Measurements from ENCODE around the gene MIER1.
"Not testable (repeated sequence)": the region's sequence is repeated elsewhere in the genome, so short reads cannot be mapped to it uniquely, and the experiment has no call there.

MIER1 gene

DNA sequence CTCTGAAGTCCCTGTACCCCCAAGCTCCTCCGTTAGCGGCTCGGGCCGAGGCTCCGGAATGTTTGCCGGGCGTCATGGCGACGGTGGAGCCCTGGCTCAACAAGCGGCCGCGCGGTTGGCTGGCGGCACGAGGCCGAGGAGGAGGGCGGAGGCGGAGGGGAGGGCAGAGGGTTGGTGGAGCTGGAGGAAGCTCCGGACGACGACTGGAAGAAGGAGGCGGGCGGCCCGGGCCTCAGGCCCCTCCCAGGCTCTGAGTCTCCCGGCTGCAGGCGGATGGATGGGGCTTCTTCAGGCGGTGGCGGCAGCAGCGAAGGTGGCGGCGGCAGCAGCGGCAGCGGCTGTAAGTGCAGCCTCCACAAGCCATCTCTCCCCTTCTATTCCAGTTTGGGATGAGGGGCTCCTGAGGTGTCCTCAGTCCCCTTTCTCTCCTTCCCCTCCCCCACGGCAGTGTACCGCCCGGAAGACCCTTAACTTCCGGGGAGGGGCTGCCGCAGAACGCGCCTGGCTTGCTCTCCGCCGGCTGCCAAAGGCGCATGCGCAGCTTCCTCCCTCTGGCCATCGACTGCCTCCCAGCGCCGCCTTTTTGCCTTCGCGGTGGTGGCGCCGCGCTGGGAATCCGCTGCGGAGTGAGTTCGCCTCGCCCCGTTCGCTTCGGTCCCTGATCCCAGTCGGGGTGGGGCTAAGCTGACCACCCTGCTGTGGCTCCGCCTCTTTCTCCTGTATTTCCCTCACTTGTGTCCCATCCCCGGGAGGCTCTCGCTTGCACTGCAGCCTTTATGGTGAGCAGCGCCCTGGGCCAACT lies at the start of gene MIER1, which contains the start of gene DNAI4:
TSS of gene MIER1 (plus strand) at position 235 of the 802 bp plus-strand sequence. CDS start at position 274, 39 bp downstream.
TSS of gene DNAI4 (minus strand) at position 101 of the 802 bp plus-strand sequence. CDS start at position 76, 25 bp downstream.
- DNase-seq (ENCODE audit: low read depth in 2 of 2), result peak; percentile 92 to 97

DNA sequence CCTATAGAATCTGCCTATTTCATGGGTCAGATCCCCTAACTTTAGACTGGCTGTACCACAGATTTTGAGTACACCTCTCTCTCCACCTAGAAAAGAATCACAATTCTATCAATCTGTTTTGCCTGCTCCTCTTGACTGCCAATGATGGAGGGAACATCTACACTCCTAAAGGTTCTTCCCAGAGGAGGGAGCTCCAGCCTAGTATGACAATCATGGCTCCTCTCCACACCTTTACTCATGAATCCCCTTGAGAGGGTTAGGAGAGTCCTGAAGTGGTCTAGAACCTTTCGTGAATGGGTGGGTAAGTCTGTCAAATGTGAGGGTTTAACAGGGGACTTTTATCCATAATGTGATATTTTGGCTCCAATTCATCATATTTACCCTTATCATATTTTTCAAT lies 48.1 kb upstream of the MIER1 start:
- no peak for DNase-seq (ENCODE audit: low read depth in 2 of 2)

DNA sequence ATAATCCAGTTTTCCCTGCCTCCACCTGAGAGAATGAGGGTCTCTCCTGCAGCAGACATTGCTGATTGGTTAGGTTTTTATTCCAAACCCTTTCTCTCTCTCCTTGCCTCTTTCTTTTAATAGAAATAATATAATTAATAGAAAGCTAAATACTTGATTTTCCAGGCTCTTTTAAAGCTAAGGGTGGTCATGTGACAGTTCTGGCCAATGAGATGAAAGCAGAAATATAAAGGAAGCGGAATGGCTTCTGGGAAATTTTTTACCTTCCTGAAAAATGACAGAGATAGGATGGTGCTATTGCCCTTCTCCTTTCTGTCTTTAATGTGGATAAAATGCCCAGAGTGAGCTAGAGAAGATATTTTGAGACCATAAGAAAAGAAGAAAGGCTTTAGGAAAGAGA lies 35.8 kb upstream of the MIER1 start:
- DNase-seq (ENCODE audit: low read depth in 2 of 2), result no peak

DNA sequence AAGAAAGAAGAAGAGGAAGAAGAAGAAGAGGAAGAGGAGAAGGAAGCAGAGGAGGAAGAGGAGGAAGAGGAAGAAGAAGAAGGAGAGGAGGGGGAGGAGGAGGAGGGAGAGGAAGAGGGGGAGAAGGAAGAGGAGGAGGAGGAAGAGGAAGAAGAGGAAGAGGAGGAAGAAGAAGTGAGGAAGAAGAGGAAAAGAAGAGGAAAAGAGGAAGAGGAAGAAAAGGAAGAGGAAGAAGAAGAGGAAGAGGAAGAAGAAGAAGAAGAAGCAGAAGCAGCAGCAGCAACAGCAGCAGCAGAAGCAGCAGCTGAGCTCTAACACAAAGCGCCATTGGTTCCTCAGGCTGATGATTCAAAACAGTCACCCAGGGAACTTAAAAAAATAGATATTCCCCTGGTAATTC lies 34.2 kb upstream of the MIER1 start:
- DNase-seq (ENCODE audit: low read depth in 2 of 2), result no peak

DNA sequence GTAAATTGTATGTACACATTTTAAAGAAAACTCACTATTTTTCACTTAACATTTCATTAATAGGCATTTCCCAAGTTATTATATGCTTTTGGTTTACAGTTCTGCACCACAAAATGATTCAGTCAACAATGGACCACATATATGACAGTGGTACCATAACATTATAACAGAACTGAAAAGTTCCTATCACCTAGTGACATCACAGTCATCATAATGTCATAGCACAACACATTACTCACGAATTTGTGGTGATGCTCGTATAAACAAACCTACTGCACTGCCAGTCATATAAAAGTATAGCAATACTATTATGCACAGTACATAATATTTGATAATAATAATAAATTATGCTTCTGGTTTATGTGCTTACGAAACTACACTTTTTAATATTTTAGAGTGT lies 31.1 kb upstream of the MIER1 start:
- no peak for DNase-seq (ENCODE audit: low read depth in 2 of 2)

DNA sequence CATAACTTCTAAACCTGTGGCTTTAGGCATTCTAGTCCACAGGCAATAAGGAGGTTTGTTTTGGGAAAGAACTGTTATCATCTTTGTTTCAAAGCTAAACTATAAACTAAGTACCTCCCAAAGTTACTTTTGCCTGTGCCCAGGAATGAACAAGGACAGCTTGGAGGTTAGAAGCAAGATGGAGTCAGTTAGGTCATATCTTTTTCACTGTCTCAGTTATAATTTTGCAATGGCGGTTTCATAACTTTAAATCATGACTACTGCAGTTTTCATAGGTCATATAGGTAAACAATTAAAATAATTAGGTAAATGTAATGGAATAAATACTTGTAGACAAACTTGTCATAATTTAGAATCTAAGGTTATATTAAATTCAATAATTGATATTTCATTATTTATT lies 9.6 kb upstream of the MIER1 start:
- DNase-seq (ENCODE audit: low read depth in 2 of 2), result not testable (repeated sequence)

DNA sequence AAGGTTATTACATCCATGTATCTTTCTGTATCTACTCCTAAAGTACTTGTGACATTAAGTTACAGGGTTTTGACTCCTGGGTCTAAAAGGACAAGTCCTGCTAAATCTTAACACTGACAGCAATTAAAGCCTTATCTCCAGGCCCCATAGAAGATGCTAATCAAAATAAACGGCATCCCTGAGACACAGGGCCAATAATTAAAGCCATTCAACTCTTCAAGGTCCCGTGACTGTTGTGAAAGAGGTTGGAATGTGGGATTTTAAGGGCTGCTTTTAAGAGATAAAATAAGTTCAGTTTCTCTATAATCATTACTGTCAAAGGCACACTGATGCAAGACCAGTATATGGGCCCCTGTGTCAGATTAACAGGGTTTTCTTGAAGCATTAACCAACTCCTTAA lies 8.5 kb upstream of the MIER1 start:
- no peak for DNase-seq (ENCODE audit: low read depth in 2 of 2)

DNA sequence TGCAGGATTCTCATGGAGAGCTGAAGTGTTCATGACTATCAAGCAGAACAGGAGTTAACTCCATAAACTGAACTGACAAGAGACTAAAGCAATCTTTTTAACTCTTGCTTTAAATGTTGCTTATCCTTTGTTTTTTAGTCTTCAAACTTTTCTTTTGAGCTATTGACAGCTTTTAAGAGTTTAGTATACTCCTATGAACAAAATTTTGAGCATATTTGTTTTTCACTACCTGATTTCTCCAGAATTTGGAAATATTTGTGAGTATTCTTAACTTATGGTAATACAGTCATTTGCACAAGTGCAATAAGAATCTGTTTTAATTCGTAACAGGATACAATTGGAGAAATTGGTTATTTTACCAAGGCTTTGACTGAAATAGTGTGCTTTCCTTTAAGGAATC lies 7.3 kb upstream of the MIER1 start:
- no peak for DNase-seq (ENCODE audit: low read depth in 2 of 2)

DNA sequence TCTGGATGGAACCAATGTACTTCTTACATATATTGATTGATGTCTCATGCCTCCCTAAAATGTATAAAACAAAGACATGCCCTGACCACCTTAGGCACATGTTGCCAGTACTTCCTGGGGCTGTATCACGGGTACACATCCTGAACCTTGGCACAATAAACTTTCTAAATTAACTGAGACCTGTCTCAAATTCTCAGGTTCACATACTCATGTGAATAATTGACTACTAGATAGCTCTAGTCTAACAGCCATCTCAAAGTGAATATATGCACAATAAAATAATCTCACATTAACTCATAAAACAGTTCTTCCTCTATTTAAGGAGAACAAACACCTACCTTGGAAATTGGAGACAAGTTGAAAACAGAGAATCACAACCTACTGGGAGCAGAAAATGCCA lies 5.7 kb upstream of the MIER1 start:
- no peak for DNase-seq (ENCODE audit: low read depth in 2 of 2)

DNA sequence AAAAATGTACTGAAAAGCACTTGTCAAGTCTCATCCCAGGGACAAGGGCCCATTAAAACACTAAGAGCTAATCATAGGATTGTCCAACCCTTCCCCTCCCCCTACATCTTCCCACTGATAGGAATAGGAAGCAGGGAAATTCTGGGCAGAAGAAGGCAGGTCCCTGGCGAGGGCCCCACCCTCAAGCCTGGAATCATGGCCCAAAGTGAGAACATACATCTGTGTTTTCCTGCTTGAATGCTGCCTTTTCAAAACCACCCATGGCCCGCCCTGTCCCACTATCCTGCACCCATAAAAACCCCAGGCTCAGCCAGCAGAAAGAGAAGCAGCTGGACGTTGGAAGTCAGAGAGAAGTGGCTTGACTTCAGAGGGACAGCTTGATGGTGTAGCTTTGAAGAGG lies 5.0 kb upstream of the MIER1 start:
- DNase-seq (ENCODE audit: low read depth in 2 of 2), result no peak

DNA sequence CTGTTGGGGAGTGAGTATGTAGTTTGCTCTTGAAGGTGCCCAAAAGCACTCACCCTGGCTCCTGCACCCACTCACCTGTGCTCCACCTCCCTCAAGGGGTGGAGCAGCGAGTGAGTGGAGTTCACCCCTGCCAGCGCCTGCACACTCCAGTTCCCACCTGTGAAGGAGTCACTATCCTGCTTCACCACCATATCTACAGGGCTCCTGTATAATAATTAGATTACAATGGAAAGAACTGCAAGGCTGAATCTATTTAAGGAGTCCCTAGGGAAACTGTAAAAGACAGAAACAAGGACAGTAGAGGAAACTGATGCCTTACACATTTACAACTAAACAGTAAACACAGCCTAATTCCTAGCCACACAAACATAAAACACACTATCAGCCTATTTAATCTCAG lies 4.2 kb upstream of the MIER1 start:
- DNase-seq (ENCODE audit: low read depth in 2 of 2), result no peak

DNA sequence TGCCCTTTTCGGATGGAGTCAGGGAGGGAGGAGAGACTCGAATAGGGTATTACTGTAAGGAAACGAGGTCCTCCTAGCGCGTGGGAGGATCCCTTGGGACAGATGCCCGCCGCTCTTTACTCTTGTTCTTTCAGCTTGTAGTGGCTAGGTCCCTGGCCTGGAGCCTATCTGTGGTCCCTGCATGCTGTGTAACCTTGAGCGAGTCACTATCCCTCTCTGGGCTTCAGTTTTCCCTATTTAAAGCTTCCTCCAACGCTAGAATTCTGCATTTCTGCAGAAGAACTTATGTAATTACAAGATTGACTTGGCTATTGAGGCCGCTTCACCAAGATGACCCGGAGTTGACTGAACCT lies 744 bp downstream of the MIER1 start:
- DNase-seq (ENCODE audit: low read depth in 2 of 2), result no peak

DNA sequence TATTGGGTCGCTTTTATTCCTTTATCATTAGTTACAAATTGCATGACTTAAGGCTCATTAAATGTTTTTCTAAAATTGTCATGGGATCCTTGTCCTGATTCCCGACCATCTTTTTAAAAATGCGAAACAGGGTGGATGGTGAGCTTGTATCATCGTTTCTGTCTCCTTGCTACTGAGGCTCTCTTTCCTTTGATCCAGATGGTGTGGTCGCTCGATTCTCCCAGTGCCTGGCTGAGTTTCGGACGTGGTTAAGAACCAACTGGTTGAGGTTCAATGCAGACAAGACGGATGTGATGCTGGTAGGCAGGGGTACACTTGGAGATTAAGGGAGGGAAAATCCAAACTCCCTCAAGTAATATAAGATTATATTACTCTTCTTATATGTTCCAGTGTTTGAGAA lies 1.2 kb downstream of the MIER1 start:
- DNase-seq (ENCODE audit: low read depth in 2 of 2), result no peak

DNA sequence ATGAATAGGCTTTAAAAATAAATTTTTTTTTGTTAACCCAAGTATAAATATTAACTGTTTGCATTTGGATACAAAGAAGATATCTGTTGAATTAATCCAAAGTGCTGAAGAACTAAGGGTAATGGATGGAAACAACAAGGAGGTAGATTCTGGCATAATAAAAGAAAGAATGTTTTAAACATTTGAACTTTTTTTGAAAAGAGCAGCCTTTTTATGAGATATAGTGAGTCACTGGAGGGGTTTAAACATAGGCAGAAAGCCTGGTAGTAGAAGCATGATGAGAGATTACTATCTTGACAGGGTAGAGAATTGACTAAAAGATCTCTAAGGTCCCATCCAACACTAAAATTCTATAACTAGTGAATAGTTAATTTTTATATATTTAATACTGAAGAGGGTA lies 2.7 kb downstream of the MIER1 start:
- DNase-seq (ENCODE audit: low read depth in 2 of 2), result no peak

DNA sequence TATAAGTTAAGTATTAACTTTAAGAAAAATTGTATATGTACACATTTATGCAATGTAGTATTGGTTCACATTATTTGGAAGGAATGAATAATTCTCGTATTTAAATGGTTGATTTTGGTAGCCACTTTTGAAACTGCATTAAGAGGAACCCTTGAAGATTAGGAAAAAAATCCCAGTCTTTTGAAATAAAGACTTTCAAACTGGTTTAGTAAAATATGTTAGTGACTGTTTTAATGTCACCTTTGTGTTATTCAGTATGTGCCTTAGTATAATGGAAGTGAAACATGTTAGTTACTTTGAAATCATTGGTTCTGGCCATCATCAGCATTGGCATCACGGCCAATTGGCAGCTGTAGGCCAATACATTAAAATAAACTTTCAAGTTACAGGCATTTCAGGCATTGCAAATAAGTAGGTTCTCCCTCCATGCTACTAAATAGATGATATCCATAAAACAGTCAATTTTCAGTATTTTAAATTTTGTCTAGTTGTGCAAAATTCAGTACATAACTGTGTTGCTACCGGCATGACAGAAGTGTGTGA lies 4.4 kb downstream of the MIER1 start:
- no peak for DNase-seq (ENCODE audit: low read depth in 2 of 2)

DNA sequence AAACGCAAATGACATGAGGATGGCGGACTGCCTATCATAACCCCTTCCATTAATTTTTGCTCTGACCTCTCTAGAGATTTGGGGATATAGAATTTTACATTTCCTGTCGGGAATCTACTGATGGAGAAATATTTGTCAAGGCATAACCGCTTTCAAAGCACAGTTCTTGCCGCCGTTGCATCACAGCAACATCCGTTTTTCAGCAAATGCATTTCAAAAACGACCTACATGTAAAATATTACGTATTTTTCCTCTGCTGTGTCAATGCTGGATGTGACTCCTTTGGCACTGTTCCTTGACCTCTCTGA lies 4.9 kb downstream of the MIER1 start:
- DNase-seq (ENCODE audit: low read depth in 2 of 2), result no peak

DNA sequence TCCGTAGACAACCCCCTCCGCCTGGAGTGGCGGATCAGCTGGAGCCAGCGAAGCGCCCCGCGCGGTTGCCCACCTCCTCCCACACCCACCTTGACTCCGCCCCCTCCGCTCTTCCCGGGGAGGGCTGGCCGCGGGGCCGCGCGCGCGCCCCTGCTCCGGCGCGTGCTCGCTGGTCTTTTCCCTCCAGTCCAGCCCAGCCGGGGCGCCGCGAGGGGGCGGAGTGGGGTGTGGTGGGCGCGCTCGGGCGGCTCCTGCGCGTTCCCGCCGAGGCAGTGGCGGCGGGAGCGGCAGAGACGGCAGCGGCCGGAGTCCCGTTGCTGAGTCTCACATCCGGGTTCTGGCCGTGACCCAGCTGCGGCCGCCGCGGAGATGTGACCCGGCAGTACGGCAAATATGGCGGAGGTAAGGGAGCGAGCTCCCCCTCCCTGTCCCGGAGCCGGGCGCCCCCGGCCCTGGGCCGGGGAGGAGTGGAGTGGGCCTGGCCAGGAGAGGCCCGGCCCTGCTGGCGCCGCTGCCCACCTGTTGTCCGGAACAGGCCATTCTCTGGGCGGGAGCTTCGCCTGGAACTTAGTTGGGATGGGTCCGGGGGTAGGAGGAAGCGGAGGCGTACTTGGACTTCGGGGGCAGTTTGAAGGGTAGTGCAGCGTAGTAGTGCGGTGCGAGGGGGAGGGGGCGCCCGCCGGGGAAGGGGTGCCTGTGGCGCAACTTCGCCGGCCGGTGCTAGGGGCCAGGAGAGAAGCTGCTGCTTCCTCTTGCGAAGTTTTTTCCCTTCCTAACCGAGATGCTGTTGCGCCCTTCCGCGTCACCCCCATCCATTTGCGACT lies 5.4 kb downstream of the MIER1 start:
- peak; percentile 90 for DNase-seq (ENCODE audit: low read depth in 2 of 2)

DNA sequence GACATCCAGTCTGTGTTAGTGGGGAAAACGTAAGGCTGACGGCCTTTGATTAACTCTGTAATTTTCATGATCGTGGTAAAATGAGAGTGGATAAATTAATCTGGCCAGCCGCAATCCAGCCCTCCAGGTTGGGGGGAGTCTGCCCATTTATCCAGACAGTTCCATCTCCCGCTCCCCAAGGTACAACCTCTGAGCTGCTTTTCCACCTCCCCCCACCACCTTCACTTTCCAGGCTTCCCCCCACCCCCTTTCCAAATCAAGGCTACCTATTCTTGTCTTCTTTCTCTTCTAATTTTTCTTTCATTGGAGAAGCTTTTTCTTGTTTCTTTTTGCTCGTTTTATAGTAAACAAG lies 6.0 kb downstream of the MIER1 start:
- no peak for DNase-seq (ENCODE audit: low read depth in 2 of 2)

DNA sequence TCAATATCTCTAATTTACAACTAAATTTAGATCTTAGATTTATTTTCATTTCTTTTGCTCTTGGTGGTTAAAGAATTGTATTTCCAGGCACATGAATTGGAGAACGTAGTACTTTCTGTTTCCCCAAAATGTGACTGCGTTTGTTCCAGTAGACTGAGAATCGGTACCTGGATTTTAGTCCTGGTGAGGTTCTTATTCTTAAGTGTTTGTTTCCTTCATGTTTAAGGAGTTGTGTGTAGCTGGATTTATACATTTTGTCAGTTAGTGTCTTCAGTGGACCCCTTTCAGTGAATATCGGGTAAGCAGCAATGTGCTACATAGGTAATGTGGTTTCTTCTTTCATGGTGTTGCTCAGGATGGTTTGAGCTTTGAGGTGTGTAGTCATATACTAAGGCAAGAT lies 6.8 kb downstream of the MIER1 start:
- DNase-seq (ENCODE audit: low read depth in 2 of 2), result no peak

DNA sequence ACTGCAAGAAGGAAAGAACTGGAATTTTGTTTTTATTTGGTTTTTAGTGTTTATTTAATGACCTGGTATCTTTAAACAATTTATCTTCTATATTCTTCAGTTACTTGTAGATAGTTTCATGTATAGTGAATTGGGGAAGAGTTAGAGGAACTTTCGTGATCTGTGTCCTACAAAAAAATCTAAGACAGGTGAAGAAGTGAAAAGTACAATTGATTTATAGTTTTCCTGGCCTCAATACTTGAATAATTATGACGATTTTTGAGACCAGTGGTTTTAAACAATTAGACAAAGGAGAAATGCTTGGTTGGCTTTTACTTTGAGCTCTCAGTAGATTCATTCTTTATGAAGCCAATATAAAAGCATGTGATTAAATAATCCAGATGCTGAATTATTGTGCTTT lies 7.5 kb downstream of the MIER1 start:
- DNase-seq (ENCODE audit: low read depth in 2 of 2), result no peak

DNA sequence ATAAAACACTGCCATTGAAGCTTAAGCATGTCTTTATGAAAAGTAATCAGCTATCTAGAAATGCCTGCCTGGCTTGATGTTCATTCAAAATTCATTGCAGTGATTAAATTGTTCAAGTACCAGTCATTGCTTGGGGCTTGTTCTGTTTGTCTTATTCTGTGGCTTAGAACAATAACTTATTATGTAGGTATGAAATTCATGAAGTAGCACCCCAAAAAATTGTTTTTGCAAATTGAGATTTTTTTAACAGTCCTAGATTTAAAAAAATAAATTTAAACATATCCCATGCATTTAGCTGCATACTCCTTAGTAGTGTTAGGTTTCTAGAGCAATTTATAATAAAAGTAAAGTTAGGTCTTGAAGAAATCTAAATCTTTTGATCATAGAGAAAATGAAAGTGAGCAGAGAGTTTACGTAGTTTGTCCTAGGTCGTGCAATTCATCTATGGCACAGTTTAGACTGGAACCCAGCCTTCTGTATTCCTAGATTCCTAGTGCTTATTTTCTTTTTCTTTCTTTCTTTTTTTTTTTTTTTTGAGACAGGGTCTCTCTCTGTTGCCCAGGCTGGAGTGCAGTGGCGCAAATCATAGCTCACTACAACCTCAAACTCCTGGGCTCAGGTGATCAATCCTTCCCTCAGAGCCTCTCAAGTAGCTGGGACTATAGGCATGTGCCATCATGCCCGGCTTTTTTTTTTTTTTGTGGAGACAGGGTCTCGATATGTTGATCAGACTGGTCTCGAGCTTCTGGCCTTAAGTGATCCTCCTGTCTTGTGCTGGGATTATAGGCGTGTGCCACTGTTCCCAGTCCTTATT lies 9.3 kb downstream of the MIER1 start:
- no peak for DNase-seq (ENCODE audit: low read depth in 2 of 2)

DNA sequence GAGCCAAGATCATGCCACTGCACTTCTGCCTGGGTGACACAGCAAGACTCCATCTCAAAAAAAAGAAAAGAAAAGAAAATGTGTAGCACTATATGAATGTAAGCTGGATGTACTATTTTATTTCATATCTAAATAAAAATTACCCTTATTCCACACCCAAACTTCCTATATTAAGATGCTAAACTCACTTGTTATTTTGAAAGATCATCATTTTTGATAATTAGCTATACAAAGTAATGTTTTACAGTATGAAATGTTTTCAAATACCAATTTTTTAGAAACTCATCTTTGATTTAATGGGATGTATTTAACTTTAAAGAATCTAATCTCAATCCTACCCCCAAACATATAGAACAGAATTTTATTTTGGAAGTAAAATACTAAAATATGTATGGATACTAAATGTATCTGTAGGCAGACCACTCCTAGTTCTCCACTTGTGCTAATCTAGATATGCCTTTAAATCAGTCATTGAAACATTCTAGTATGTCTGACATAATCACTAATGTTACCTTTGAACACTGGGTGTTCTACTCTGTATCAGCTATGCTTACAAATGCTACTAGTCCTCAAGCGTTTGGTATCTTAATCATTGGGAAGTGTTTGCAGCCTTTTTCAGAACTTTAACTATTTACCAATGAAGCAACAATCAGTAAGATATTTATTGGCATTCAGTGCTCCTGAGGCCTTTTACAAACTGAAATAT lies 12.9 kb downstream of the MIER1 start:
- DNase-seq (ENCODE audit: low read depth in 2 of 2), result no peak
